ENCODE data around the gene ABLIM2. TPM values are rescaled to one million over a fixed set of nuclear protein-coding genes. Genes with fewer than 3 reads are reported as not detected.

The ABLIM2 gene
- total and polyA plus RNA-seq, 2 of the 13 experiments (the other 11 are each of a cell fraction or from before 2014, with no cell fraction given): 0.20 to 0.37 TPM

DNA sequence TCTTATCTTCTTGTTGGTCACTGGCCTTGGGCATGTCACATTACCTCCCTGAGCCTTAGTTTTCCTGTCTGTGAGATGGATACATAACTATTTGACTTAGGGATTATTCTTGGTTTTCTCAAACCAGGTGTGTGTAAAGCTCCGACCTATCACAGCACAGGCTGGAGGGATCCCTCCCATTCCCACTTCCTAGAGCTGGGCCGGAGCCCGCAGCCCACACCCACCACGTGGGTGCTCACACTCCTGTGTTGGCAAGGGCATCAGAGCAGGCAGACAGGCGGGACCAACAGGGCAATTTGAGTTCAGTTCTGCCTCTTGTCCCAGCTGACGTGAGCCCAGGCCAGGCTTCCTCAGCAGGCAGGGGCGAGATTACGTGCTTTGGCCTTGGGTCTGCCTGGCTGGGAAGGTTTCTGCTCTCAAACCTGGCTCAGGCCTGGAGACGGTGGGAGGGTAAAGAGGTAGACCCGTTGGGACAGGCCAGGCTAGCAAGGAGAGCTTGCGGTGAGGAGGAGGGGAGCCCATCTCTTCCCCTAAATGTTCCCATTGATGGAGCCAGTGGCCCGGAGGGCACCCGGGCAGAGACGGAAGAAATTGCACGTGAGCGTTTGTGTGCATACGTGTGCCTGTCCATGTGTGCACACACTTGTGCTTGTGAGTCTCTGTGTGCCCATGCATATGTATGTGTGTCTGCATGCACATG, 39.7 kb upstream of the ABLIM2 start:
- H3K4me1 ChIP-seq (ENCODE audit: insufficient read depth, low read length): peaks cover 59% of the 10 kb centered on the region
- FAIRE-seq: no peak
- BruUV-seq (replicated peaks): no TSS peak
- TF ChIP-seq TCF12 (IDR thresholded peaks at IDR 0.05) (no peak), TCF12 (CRISPR knock-in tag; IDR thresholded peaks at IDR 0.05) (peak; percentile 2; the same call in 1 of the 2 replicates), UBTF (CRISPR knock-in tag; IDR thresholded peaks at IDR 0.05) (no peak), IKZF1 (IDR thresholded peaks at IDR 0.05) (no peak), ZC3H4 (CRISPR knock-in tag; IDR thresholded peaks at IDR 0.05; ENCODE audit: borderline replicate concordance) (no peak), ZMYM2 (CRISPR knock-in tag; IDR thresholded peaks at IDR 0.05) (peak; percentile 5; the same call in 1 of the 2 replicates), HDAC2 (CRISPR knock-in tag; IDR thresholded peaks at IDR 0.05) (no peak; the same call in 1 of the 2 replicates), ZNF232 (CRISPR knock-in tag; IDR thresholded peaks at IDR 0.05; ENCODE audit: borderline replicate concordance) (0 out of 2 replicates have a peak, but pooled peaks have one; percentile 41), KLF13 (CRISPR knock-in tag; IDR thresholded peaks at IDR 0.05) (no peak), GATA4 (IDR thresholded peaks at IDR 0.05; ENCODE audit: borderline replicate concordance, low read depth) (no peak), ZNF644 (CRISPR knock-in tag; IDR thresholded peaks at IDR 0.05; ENCODE audit: low read depth) (no peak), ATRX (CRISPR knock-in tag; IDR thresholded peaks at IDR 0.05; ENCODE audit: borderline replicate concordance) (no peak), ZNF572 (CRISPR knock-in tag; IDR thresholded peaks at IDR 0.05) (0 out of 2 replicates have a peak, but pooled peaks have one; percentile 53), RCOR2 (CRISPR knock-in tag; IDR thresholded peaks at IDR 0.05) (peak; percentile 18; the same call in 1 of the 2 replicates), POGZ (CRISPR knock-in tag; IDR thresholded peaks at IDR 0.05) (peak; percentile 3; the same call in 1 of the 2 replicates), ZNF296 (CRISPR knock-in tag; conservative IDR thresholded peaks at IDR 0.05) (no peak)
- TF ChIP-seq, protein P1, sequence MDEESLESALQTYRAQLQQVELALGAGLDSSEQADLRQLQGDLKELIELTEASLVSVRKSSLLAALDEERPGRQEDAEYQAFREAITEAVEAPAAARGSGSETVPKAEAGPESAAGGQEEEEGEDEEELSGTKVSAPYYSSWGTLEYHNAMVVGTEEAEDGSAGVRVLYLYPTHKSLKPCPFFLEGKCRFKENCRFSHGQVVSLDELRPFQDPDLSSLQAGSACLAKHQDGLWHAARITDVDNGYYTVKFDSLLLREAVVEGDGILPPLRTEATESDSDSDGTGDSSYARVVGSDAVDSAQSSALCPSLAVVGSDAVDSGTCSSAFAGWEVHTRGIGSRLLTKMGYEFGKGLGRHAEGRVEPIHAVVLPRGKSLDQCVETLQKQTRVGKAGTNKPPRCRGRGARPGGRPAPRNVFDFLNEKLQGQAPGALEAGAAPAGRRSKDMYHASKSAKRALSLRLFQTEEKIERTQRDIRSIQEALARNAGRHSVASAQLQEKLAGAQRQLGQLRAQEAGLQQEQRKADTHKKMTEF (CRISPR knock-in tag; IDR thresholded peaks at IDR 0.05): no peak
- TF ChIP-seq, protein P2, sequence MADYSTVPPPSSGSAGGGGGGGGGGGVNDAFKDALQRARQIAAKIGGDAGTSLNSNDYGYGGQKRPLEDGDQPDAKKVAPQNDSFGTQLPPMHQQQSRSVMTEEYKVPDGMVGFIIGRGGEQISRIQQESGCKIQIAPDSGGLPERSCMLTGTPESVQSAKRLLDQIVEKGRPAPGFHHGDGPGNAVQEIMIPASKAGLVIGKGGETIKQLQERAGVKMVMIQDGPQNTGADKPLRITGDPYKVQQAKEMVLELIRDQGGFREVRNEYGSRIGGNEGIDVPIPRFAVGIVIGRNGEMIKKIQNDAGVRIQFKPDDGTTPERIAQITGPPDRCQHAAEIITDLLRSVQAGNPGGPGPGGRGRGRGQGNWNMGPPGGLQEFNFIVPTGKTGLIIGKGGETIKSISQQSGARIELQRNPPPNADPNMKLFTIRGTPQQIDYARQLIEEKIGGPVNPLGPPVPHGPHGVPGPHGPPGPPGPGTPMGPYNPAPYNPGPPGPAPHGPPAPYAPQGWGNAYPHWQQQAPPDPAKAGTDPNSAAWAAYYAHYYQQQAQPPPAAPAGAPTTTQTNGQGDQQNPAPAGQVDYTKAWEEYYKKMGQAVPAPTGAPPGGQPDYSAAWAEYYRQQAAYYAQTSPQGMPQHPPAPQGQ (CRISPR knock-in tag; IDR thresholded peaks at IDR 0.05; ENCODE audit: borderline replicate concordance): no peak
- TF ChIP-seq, protein P3, sequence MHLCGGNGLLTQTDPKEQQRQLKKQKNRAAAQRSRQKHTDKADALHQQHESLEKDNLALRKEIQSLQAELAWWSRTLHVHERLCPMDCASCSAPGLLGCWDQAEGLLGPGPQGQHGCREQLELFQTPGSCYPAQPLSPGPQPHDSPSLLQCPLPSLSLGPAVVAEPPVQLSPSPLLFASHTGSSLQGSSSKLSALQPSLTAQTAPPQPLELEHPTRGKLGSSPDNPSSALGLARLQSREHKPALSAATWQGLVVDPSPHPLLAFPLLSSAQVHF (CRISPR knock-in tag; IDR thresholded peaks at IDR 0.05): 0 out of 2 replicates have a peak, but pooled peaks have one; percentile 55

More for the DNA sequence above, 39.7 kb upstream of the ABLIM2 start:
- DNase-seq (ENCODE audit: low spot score) (no peak), ATAC-seq (no peak)
- CTCF ChIA-PET (ENCODE audit: low intra/inter-chr PET ratio, low total read pairs): no interaction called here
- H3K9ac ChIP-seq (ENCODE audit: insufficient read depth, low read depth, low read length): peak overlapping the region; percentile 31
- POLR2A ChIA-PET: interaction anchor here (0.8 to 2.6 kb wide), 6 partner anchors 17 to 1558 kb away, joined by 3 to 11 read pairs (median 4); partner anchors contain the start of gene MRFAP1
- H4K20me1 ChIP-seq (ENCODE audit: insufficient read depth, low read length): peaks cover 11% of the 10 kb centered on the region; the same call in 1 of the 2 replicates
- intact Hi-C loops (cut with micrococcal nuclease; ENCODE audit: unreplicated experiment) (no loop called here), in situ Hi-C loops (cut with HindIII; ENCODE audit: extremely low pct_ligation_motif_present, low pct_unique_long_range_greater_than_20kb) (no loop called here)
- peaks cover 40% of the 10 kb centered on the region for H3K79me2 ChIP-seq (ENCODE audit: insufficient read depth, low read length)
- H2AFZ ChIP-seq (ENCODE audit: low read length): no peak overlapping the region
- no peaks in the 10 kb centered on the region for H3K9me3 ChIP-seq (ENCODE audit: low read length)
- 9% methylated on average over 13 of the region's 17 CpGs for WGBS (ENCODE audit: low lambda C conversion rate)
- H3K4me3 ChIP-seq (replicated peaks in 1 of 3; ENCODE audit: insufficient read depth in 1 of 3, low read depth in 2 of 3, low read length in 3 of 3): peak overlapping the region; percentile 13 to 85 (median 37); a peak in 5 of 6 replicates
- H3K27ac ChIP-seq (ENCODE audit: extremely low read length, insufficient read depth, low read length): no peak overlapping the region
- H3K27me3 ChIP-seq (ENCODE audit: control insufficient read depth in 1 of 2, insufficient read depth in 2 of 2, low read length in 2 of 2): peaks cover 0 to 42% of the 10 kb centered on the region in 2 experiments; a peak in 3 of 5 replicates
- H3K4me2 ChIP-seq (ENCODE audit: low read depth, low read length): peak overlapping the region; percentile 88
- H3K36me3 ChIP-seq (replicated peaks in 1 of 2; ENCODE audit: control insufficient read depth in 1 of 2, insufficient read depth in 2 of 2, low read length in 2 of 2): no peaks in the 10 kb centered on the region; a peak in 1 of 5 replicates

Measured in HepG2 (cell line).